Pancreas (tissue), 10 donors: Measurements from ENCODE around the gene ELL. TPM values are rescaled to one million over a fixed set of nuclear protein-coding genes. Genes with fewer than 3 reads are reported as not detected.
"Not testable (repeated sequence)": the region's sequence is repeated elsewhere in the genome, so short reads cannot be mapped to it uniquely, and the experiment has no call there.

Experiments
- ATAC-seq, 4 donors: fragments of 200-7000 bp; cut with Tn5 transposase; one replicate each; pipeline versions ENCODE4 v1.8.0 to v1.9.1; 2020; ENCODE audit warnings: mild to moderate bottlenecking in 4 of 4, moderate library complexity in 4 of 4
- DNase-seq, 6 donors: peaks; one replicate each; pipeline ENCODE4 v3.0.0-alpha.2; 2020
- FAIRE-seq: peaks from 2 replicates; lab custom pipeline; 2012; peaks lifted over from hg19 to GRCh38; lab: Jason Lieb, UNC
- H3K27ac ChIP-seq, 4 donors: fragments of 200-600 bp; sonication (generic); 1 replicate in 3 of 4; 2 replicates in 1 of 4; pipeline versions ENCODE4 v1.5.0 to v1.8.0; 2020
- H3K27me3 ChIP-seq, 4 donors: fragments of 200-600 bp; one replicate each; pipeline ENCODE4 v1.8.0; 2021
- H3K36me3 ChIP-seq, 3 donors: fragments of 200-600 bp; sonication (generic) in 1 of 3; one replicate each; pipeline versions ENCODE4 v1.5.0 to v1.8.0; 2020 to 2021
- H3K4me1 ChIP-seq, 3 donors: fragments of 200-600 bp; one replicate each; pipeline ENCODE4 v1.8.0; 2021
- H3K4me3 ChIP-seq, 4 donors: fragments of 200-600 bp; sonication (generic) in 2 of 4; one replicate each; pipeline versions ENCODE4 v1.5.0 to v1.8.0; 2020 to 2021
- H3K9me3 ChIP-seq, 4 donors: fragments of 200-600 bp; one replicate each; pipeline ENCODE4 v1.8.0; 2021
- WGBS, 2 donors: extraction: QIAGEN DNeasy Blood & Tissue Kit; methylation state at CpG; one replicate each; pipeline ENCODE4 v1.1.7; 2013; 5-methylcytosine and 5-hydroxymethylcytosine counted together
- intact Hi-C, 3 donors: fragments of 100-400 bp; cut with DNase I; formaldehyde crosslinking; loops; one replicate each; pipeline versions ENCODE4 v1.11.1 to v1.14.2; 2022
- polyA plus RNA-seq, 2 donors: library from polyadenylated mRNA; stranded (reverse); fragments of 200-250 nt; gene quantifications; one replicate each; pipeline ENCODE4 v1.2.3, GENCODE V29; 2013
- total RNA-seq, 6 donors: library from RNA; stranded (reverse); fragmentation: NEBNext Ultra II Directional in 4 of 6; extraction: Animal tissue kit (Norgen Biotek cat#: 25700) in 4 of 6; gene quantifications; one replicate each; pipeline versions ENCODE4 v1.2.1 to v1.2.4, GENCODE V29; 2021 to 2023
- TF ChIP-seq, protein P1 (sequence below), 4 donors: fragments of 200-600 bp; sonication (generic) in 3 of 4; IDR thresholded peaks; one replicate each; pipeline versions ENCODE4 v1.5.0 to v1.8.0; 2021; ENCODE audit warnings: antibody characterized with exemption in 4 of 4
- donor health status: healthy with polysubstance abuse.
- donor health status: DM: no; HTN: no; CAD: no; lungs with moderate emphysema.
- donor health status: DM: no; HTN: no; CAD: no.
- donor health status: control.
- donor health status: control.
- donor health status: Bipolar disorder and iron deficiency.
- donor health status: DM: yes; HTN: yes; CAD: no.
- donor health status: DM: no; HTN: no; CAD: no.
- donor health status: DM: no; HTN: no; CAD: no.
- donor health status: DM: yes; HTN: yes; CAD: no.

Gene ELL
- total and polyA plus RNA-seq, 8 donors, result 5.8 to 13.4 (median 9.8) TPM

GRCh38 chr19:18532168-18532890, 10.5 kb upstream of the ELL start:
- DNase-seq (no peak), FAIRE-seq (no peak), ATAC-seq (peak in 1 of 4 donors; percentile 18)
- H3K4me1 ChIP-seq, result no peaks in the 10 kb centered on the region
- 96 to 97% methylated on average over 22 of the region's 22 CpGs for WGBS, 2 donors
- no peaks in the 10 kb centered on the region for H3K27me3 ChIP-seq
- H3K4me3 ChIP-seq, result no peak overlapping the region
- H3K9me3 ChIP-seq, result no peaks in the 10 kb centered on the region
- intact Hi-C loops, result no loop called here
- no peak overlapping the region for H3K27ac ChIP-seq
- H3K36me3 ChIP-seq, result peaks cover 0 to 10% (median 5%) of the 10 kb centered on the region in 3 donors
- TF ChIP-seq, protein P1, sequence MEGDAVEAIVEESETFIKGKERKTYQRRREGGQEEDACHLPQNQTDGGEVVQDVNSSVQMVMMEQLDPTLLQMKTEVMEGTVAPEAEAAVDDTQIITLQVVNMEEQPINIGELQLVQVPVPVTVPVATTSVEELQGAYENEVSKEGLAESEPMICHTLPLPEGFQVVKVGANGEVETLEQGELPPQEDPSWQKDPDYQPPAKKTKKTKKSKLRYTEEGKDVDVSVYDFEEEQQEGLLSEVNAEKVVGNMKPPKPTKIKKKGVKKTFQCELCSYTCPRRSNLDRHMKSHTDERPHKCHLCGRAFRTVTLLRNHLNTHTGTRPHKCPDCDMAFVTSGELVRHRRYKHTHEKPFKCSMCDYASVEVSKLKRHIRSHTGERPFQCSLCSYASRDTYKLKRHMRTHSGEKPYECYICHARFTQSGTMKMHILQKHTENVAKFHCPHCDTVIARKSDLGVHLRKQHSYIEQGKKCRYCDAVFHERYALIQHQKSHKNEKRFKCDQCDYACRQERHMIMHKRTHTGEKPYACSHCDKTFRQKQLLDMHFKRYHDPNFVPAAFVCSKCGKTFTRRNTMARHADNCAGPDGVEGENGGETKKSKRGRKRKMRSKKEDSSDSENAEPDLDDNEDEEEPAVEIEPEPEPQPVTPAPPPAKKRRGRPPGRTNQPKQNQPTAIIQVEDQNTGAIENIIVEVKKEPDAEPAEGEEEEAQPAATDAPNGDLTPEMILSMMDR (IDR thresholded peaks at IDR 0.05), result no peak

DNA sequence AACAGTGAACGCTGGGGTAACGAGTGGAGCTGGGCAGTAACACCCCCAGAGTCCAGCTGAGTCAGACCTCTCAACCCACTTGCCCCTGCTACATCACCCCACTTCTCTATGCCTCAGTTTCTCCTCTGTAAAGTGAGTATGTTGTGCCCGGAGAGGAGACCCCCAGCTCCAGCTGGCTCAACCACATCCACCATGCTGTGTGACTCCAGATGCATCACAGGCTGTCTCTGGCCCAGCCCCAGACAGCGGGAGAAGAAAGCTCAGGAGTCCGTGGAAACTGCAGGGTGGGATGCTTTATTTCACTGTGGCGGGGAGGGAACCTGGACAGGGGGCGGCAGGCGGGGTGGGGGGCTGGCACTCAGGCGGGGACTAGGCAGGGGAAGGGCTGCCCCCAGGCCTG, 9.6 kb upstream of the ELL start:
- intact Hi-C loops, result no loop called here
- FAIRE-seq (no peak), DNase-seq (no peak), ATAC-seq (no peak)
- WGBS, 2 donors, result 90 to 95% methylated on average over 9 of the region's 9 CpGs
- no peak overlapping the region for H3K27ac ChIP-seq
- peaks cover 0 to 7% (median 3%) of the 10 kb centered on the region in 3 donors for H3K36me3 ChIP-seq
- H3K4me3 ChIP-seq, result no peak overlapping the region
- no peaks in the 10 kb centered on the region for H3K27me3 ChIP-seq
- no peaks in the 10 kb centered on the region for H3K9me3 ChIP-seq
- no peaks in the 10 kb centered on the region for H3K4me1 ChIP-seq
- TF ChIP-seq, protein P1 (IDR thresholded peaks at IDR 0.05), result no peak

GRCh38 chr19:18529782-18530181, 7.9 kb upstream of the ELL start:
- FAIRE-seq (no peak), DNase-seq (no peak), ATAC-seq (no peak)
- TF ChIP-seq, protein P1 (IDR thresholded peaks at IDR 0.05), result no peak
- 80 to 82% methylated on average over 7 of the region's 7 CpGs for WGBS, 2 donors
- H3K4me3 ChIP-seq, result no peak overlapping the region
- H3K27ac ChIP-seq, result no peak overlapping the region
- no peaks in the 10 kb centered on the region for H3K9me3 ChIP-seq
- peaks cover 0 to 7% (median 3%) of the 10 kb centered on the region in 3 donors for H3K36me3 ChIP-seq
- H3K27me3 ChIP-seq, result no peaks in the 10 kb centered on the region
- no peaks in the 10 kb centered on the region for H3K4me1 ChIP-seq
- intact Hi-C loops, result no loop called here

DNA sequence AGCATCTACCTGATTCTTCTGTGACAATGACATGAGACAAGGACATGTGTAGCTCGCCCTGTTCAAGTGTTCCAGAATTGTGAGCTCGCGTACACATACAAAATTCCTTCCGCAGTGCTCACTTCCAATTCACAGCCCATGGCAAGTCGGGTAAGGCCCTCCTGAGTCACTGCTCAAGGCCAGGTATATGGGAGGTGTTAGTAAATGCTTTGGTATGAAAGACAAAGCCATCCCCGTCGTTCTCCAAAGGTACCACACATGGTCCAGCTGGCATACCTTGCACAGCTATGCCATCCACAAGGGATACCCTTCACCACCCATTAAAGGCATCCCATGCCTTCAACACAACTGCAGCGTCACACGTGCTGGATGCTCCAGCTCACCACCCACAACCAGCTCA, 4.4 kb upstream of the ELL start:
- no peaks in the 10 kb centered on the region for H3K9me3 ChIP-seq
- TF ChIP-seq, protein P1 (IDR thresholded peaks at IDR 0.05), result no peak
- intact Hi-C loops, result no loop called here
- no peak for DNase-seq
- no peak for FAIRE-seq
- WGBS, 2 donors, result 80 to 84% methylated on average over 9 of the region's 9 CpGs
- H3K4me1 ChIP-seq, result no peaks in the 10 kb centered on the region
- no peak overlapping the region for H3K4me3 ChIP-seq
- H3K27me3 ChIP-seq, result no peaks in the 10 kb centered on the region
- no peak for ATAC-seq
- H3K27ac ChIP-seq, result no peak overlapping the region
- H3K36me3 ChIP-seq, result peaks cover 0 to under 1% (median 0%) of the 10 kb centered on the region in 3 donors

DNA sequence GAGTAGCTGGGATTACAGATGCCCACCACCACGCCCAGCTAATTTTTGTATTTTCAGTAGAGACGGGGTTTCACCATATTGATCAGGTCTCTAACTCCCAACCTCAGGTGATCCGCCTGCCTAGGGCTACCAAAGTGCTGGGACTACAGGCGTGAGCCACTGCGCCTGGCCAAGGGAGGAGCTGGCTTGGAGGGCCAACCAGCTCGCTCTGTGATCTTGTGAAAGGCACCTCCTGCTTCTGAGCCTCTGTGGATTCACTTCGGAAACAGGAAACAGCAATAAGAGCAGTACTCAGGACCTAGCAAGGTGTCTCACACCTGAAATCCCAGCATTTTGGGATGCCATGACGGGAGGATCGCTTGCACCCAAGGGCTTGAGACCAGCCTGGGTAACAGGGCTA, 2.0 kb upstream of the ELL start:
- WGBS, 2 donors, result 81 to 85% methylated on average over 9 of the region's 9 CpGs
- Histone ChIP-seq H3K27ac (no peak overlapping the region), H3K4me3 (no peak overlapping the region), H3K36me3 (no peaks in the 10 kb centered on the region), H3K27me3 (no peaks in the 10 kb centered on the region), H3K4me1 (peaks cover 5 to 8% (median 6%) of the 10 kb centered on the region in 3 donors), H3K9me3 (no peaks in the 10 kb centered on the region)
- no peak for FAIRE-seq
- ATAC-seq, result no peak
- no peak for DNase-seq
- TF ChIP-seq, protein P1 (IDR thresholded peaks at IDR 0.05), result no peak
- intact Hi-C loops, result no loop called here

- H3K4me3 ChIP-seq, H3K9me3 ChIP-seq, H3K27me3 ChIP-seq, H3K4me1 ChIP-seq, ATAC-seq, intact Hi-C loops, FAIRE-seq, H3K36me3 ChIP-seq: not testable (repeated sequence)
- 52 to 58% methylated on average over 19 of the region's 19 CpGs for WGBS, 2 donors
- DNase-seq, result peak in 1 of 6 donors; percentile 42
- H3K27ac ChIP-seq, result peak overlapping the region in 3 of 4 donors; percentile 20 to 55 (median 51)
Observed at GRCh38 chr19:18522862-18523440, 1.1 kb upstream of the ELL start.
